Right atrium auricular region (tissue), 2 donors: Measurements from ENCODE around the gene MYO5B. TPM values are rescaled to one million over a fixed set of nuclear protein-coding genes. Genes with fewer than 3 reads are reported as not detected.

ENCODE experiments used
- DNase-seq: peaks from one replicate; pipeline ENCODE4 v3.0.0-alpha.2; 2019; ENCODE audit warnings: low spot score
- H3K27ac ChIP-seq, 2 donors: fragments of 200-600 bp; sonication (generic); 1 replicate in 1 of 2; 2 replicates in 1 of 2; pipeline ENCODE4 v1.5.1; 2016 to 2019
- H3K27me3 ChIP-seq, 2 donors: fragments of 200-600 bp; sonication (generic); one replicate each; pipeline versions ENCODE4 v1.5.1 to v1.6.0; 2017 to 2019
- H3K36me3 ChIP-seq: fragments of 200-600 bp; sonication (generic); one replicate; pipeline ENCODE4 v1.5.1; 2016
- H3K4me1 ChIP-seq, 2 donors: fragments of 200-600 bp; sonication (generic); one replicate each; pipeline versions ENCODE4 v1.5.1 to v1.6.0; 2017 to 2019
- H3K4me3 ChIP-seq, 2 donors: fragments of 200-600 bp; sonication (generic); 1 replicate in 1 of 2; 2 replicates in 1 of 2; pipeline ENCODE4 v1.5.1; 2017 to 2019; ENCODE audit warnings: mild to moderate bottlenecking in 1 of 2, moderate library complexity in 1 of 2
- H3K9me3 ChIP-seq, 2 donors: fragments of 200-600 bp; sonication (generic); one replicate each; pipeline ENCODE4 v1.5.1; 2019
- total RNA-seq, 2 donors: library from RNA; depleted of rRNA; stranded (reverse); fragments of >200 nt; gene quantifications; one replicate each; pipeline ENCODE4 v1.1.0, GENCODE V29; 2016
- TF ChIP-seq, protein P1 (sequence below), 2 donors: fragments of 200-600 bp; sonication (generic); IDR thresholded peaks; one replicate each; pipeline ENCODE4 v1.5.1; 2019; ENCODE audit warnings: antibody characterized with exemption in 2 of 2

Gene MYO5B
- total RNA-seq, 2 donors from 2014 or later: 7.7 to 10.2 TPM

DNA sequence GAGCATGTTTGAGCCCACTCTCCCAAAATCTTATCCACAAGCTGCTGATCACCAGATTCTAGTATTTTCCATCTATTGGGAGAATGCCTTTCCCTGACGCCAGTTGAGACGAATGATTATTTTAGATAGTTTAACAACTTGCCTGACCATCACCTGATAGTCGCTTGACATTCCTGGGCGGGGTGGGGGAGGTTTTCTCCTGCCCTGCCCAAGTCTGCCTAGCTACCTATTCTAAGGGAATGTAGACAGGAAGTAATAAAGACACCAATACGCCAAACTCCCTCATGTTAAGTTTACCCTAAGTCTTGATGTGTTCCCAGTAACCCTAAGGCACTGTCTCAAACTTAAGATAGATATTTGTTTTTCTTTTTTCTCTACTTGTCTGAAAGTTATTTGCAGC lies 377.0 kb downstream of the MYO5B start:
- H3K27ac ChIP-seq: no peak overlapping the region
- no peak for DNase-seq
- no peaks in the 10 kb centered on the region for H3K36me3 ChIP-seq
- H3K27me3 ChIP-seq: no peaks in the 10 kb centered on the region
- H3K9me3 ChIP-seq: no peaks in the 10 kb centered on the region
- TF ChIP-seq, protein P1, sequence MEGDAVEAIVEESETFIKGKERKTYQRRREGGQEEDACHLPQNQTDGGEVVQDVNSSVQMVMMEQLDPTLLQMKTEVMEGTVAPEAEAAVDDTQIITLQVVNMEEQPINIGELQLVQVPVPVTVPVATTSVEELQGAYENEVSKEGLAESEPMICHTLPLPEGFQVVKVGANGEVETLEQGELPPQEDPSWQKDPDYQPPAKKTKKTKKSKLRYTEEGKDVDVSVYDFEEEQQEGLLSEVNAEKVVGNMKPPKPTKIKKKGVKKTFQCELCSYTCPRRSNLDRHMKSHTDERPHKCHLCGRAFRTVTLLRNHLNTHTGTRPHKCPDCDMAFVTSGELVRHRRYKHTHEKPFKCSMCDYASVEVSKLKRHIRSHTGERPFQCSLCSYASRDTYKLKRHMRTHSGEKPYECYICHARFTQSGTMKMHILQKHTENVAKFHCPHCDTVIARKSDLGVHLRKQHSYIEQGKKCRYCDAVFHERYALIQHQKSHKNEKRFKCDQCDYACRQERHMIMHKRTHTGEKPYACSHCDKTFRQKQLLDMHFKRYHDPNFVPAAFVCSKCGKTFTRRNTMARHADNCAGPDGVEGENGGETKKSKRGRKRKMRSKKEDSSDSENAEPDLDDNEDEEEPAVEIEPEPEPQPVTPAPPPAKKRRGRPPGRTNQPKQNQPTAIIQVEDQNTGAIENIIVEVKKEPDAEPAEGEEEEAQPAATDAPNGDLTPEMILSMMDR (IDR thresholded peaks at IDR 0.05): no peak
- peaks cover 0 to 5% of the 10 kb centered on the region in 2 donors for H3K4me1 ChIP-seq
- no peak overlapping the region for H3K4me3 ChIP-seq

DNA sequence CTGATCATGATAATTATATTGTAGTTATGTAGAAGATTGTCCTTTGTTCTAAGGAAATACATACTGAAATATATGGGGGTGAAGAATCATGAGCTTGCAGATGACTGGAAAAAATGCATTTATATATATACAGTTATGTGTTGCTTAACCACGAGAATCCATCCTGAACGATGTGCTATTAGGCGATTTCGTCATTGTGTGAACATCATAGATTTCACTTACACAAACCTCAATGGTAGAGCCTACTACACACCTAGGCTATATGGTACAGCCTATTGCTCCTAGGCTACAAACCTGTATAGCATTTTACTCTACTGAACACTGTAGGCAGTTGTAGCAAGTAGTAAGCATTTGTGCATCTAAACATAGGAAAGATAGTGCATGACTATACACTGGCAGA lies 379.0 kb downstream of the MYO5B start:
- Histone ChIP-seq H3K36me3 (no peaks in the 10 kb centered on the region), H3K4me1 (peaks cover 0 to 11% of the 10 kb centered on the region in 2 donors), H3K27me3 (no peaks in the 10 kb centered on the region), H3K27ac (no peak overlapping the region), H3K4me3 (no peak overlapping the region), H3K9me3 (no peaks in the 10 kb centered on the region)
- no peak for DNase-seq
- TF ChIP-seq, protein P1 (IDR thresholded peaks at IDR 0.05): no peak

DNA sequence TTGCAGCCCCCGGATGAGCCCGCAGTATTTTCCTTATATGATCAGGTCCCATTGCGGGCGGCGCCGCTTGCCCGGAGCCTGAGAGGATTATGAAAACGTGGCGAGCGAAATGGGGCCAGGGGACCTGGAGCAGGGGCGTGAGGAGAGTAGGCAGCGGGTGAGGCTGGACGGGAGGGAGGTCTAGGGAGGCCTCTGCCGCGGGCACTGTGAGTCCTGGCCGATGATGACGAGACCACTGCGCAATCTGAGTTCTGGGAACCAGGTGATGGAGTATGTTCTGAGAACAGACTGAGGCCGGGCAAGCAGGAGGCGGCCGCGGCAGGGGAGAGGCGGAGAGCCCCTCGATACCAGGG lies 380.8 kb downstream of the MYO5B start:
- TF ChIP-seq, protein P1 (IDR thresholded peaks at IDR 0.05): no peak
- no peaks in the 10 kb centered on the region for H3K36me3 ChIP-seq
- peak overlapping the region; percentile 69 to 74 for H3K4me3 ChIP-seq
- peak; percentile 81 for DNase-seq
- peaks cover 0 to 12% of the 10 kb centered on the region in 2 donors for H3K4me1 ChIP-seq
- H3K27ac ChIP-seq: peak overlapping the region; percentile 96 to 97
- no peaks in the 10 kb centered on the region for H3K27me3 ChIP-seq
- no peaks in the 10 kb centered on the region for H3K9me3 ChIP-seq

GRCh38 chr18:49813319-49814146 lies 381.4 kb downstream of the MYO5B start, which contains the start of gene ACAA2:
ACAA2 (minus strand) TSS chr18:49813533; CDS start chr18:49813484, 49 bp downstream.
- peak within 1 kb of the TSS; percentile 69 to 74 for H3K4me3 ChIP-seq
- TF ChIP-seq, protein P1 (IDR thresholded peaks at IDR 0.05): no peak
- peak; percentile 90 for DNase-seq

DNA sequence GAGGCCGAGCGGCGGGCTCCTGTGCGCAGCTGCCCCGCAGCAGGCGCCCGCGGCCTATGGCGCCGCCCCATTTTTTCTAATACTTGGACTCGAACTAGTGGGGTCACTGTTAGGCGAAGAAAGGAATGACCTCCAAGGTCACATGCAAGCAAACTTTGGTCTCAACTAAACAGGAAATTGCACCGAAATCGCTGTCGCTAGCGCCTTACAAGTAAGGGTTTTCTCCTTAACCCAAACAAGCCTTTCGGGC lies 382.0 kb downstream of the MYO5B start:
- H3K36me3 ChIP-seq: no peaks in the 10 kb centered on the region
- peaks cover 0 to 12% of the 10 kb centered on the region in 2 donors for H3K4me1 ChIP-seq
- H3K27me3 ChIP-seq: no peaks in the 10 kb centered on the region
- H3K9me3 ChIP-seq: no peaks in the 10 kb centered on the region
- peak; percentile 64 for DNase-seq
- peak overlapping the region; percentile 96 to 97 for H3K27ac ChIP-seq
- H3K4me3 ChIP-seq: peak overlapping the region; percentile 69 to 74
- TF ChIP-seq, protein P1 (IDR thresholded peaks at IDR 0.05): no peak

More at GRCh38 chr18:49813319-49814146, 381.4 kb downstream of the MYO5B start, which contains the start of gene ACAA2:
- Histone ChIP-seq H3K9me3 (no peaks in the 10 kb centered on the region), H3K27me3 (no peaks in the 10 kb centered on the region), H3K36me3 (no peaks in the 10 kb centered on the region), H3K27ac (peak within 1 kb of the TSS; percentile 96 to 97), H3K4me1 (peaks cover 0 to 12% of the 10 kb centered on the region in 2 donors)
